Measurements from ENCODE around the gene SUOX.

DNA sequence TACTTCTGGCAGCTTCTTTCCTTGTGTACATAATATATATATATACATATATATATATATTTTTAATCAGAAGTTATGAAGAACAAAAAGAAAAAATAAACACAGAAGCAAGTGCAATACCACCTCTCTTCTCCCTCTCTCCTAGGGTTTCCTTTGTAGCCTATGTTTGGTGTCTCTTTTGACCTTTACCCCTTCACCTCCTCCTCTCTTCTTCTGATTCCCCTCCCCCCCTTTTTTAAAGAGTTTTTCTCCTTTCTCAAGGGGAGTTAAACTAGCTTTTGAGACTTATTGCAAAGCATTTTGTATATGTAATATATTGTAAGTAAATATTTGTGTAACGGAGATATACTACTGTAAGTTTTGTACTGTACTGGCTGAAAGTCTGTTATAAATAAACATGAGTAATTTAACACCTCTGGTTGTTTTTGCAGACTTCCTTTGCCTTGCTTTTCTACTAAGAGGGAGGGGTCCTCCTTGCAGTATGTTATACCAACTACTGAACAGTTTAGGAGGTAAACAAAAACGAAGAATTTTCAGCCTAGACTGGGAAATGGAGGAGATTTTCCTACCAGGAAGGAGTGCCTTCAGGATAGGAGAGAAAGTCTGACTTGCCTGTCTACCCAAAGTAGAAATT is 41.1 kb downstream of the SUOX start:
- TF ChIP-seq, protein P1, sequence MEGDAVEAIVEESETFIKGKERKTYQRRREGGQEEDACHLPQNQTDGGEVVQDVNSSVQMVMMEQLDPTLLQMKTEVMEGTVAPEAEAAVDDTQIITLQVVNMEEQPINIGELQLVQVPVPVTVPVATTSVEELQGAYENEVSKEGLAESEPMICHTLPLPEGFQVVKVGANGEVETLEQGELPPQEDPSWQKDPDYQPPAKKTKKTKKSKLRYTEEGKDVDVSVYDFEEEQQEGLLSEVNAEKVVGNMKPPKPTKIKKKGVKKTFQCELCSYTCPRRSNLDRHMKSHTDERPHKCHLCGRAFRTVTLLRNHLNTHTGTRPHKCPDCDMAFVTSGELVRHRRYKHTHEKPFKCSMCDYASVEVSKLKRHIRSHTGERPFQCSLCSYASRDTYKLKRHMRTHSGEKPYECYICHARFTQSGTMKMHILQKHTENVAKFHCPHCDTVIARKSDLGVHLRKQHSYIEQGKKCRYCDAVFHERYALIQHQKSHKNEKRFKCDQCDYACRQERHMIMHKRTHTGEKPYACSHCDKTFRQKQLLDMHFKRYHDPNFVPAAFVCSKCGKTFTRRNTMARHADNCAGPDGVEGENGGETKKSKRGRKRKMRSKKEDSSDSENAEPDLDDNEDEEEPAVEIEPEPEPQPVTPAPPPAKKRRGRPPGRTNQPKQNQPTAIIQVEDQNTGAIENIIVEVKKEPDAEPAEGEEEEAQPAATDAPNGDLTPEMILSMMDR (IDR thresholded peaks at IDR 0.05) = no peak
- TF ChIP-seq POLR2A (IDR thresholded peaks at IDR 0.05) = no peak
